Stimulated activated naive CD4-positive, alpha-beta T cell treated with Interleukin-2 at 50 U/mL for 16 hours (primary cell): Measurements from ENCODE around the gene MRPL1.
"Not testable (repeated sequence)": the region's sequence is repeated elsewhere in the genome, so short reads cannot be mapped to it uniquely, and the experiment has no call there.

Source experiments
- DNase-seq: peaks from one replicate; lab custom pipeline; 2025; lab: John Stamatoyannopoulos, UW

MRPL1 gene

GRCh38 chr4:77982900-77983540, 120.4 kb downstream of the MRPL1 start:
- DNase-seq, result not testable (repeated sequence)

- DNase-seq, result not testable (repeated sequence)
These were observed 121.1 kb downstream of the MRPL1 start for GRCh38 chr4:77983612-77984311.

GRCh38 chr4:77989968-77990367, 127.3 kb downstream of the MRPL1 start:
- DNase-seq, result no peak

DNA sequence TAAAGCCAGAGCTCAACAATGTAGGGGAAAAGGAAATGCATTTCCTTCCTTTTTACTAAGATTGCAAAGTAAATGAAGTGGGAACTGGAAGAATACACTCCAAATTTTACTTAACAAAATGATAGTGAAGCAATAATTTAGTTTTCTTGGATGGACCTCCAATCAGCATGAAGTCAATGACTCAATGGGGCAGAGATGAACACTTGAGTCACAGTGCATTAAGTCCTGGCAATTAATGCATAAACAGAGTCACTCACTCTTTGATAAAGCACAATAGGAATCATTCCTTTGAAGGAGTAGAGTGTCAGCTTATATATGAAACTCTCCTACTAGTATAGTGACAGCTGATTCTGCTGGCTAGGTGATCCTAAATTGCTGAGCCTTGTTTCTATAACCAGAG, 127.8 kb downstream of the MRPL1 start:
- no peak for DNase-seq

GRCh38 chr4:77990904-77991358, 128.3 kb downstream of the MRPL1 start:
- no peak for DNase-seq

- DNase-seq, result no peak
These were observed 130.0 kb downstream of the MRPL1 start for GRCh38 chr4:77992581-77992980.

DNA sequence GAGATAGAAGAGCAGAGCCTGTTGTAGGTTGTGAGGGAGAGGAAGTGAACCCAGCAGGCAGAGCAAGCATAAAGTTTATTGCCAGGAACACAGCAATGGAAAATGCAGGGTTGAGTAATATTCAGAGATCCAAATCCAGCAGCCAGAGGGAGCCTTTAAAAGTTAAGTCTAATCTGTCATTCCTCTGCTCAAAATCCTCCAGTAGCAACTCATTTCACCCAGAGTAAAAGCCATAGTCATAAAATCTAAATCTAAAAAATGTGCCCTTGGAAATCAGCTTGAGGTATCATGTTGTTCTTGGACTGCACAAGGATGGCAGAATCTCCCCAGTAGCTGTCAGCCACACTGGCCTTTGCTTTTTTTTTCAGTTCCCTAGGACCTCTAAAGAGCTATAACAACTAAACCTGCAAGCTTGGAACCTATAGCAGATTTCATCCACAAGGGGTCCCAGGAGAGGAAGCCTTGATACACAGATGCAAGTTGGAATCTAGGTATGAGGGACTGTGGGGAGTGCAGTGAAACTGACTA, 131.6 kb downstream of the MRPL1 start:
- no peak for DNase-seq

DNA sequence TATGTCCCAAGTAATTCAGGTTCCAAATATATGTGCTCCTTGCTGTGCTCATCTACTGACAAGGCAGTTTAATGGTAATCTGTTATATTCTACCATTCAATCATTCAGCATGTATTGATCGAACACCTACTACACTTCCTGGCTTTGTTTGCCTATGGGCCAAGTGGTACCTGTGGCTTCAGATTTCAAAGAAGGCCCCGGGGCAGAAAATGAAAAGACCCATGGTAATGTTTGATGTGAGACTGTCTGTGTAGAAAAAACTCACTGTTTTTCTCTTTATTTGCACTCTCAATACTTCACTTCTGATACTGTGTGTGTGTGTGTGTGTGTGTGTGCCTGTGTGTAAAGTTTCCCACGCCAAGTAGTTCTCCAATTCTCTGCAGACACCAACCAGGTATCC, 133.4 kb downstream of the MRPL1 start:
- no peak for DNase-seq

DNA sequence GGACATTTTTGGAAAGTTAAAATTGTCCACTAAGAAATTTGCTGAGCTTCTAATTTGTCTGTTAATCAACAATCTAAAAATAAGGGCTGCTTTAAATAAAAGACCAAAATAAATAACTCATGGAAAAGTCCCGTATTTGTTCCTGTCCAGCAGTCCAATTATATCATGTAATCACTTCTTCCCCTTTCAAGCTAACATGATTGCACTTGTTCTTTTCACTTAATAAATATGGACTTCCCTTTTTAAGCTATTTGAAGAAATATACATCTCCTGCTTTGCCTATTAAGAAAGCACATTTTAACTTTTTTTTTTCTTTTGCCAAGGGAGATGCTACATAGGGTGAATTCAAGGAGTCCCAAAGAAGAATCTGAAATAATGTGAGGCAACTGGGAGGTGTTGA, 138.9 kb downstream of the MRPL1 start:
- DNase-seq, result no peak

- DNase-seq, result no peak
These were observed 139.6 kb downstream of the MRPL1 start for GRCh38 chr4:78002260-78002659.
